ENCODE measurements around the gene PCDHA6. TPM values are rescaled to one million over a fixed set of nuclear protein-coding genes. Genes with fewer than 3 reads are reported as not detected.

Gene PCDHA6
- total and polyA plus RNA-seq, 2 experiments from 2014 or later: 2.1 to 5.2 TPM

GRCh38 chr5:140857177-140857986, 29.6 kb downstream of the PCDHA6 start:
- Histone ChIP-seq H3F3A (replicated peaks; ENCODE audit: low read depth) (no peaks in the 10 kb centered on the region), H3K79me2 (replicated peaks; ENCODE audit: insufficient read depth) (peaks cover 15% of the 10 kb centered on the region), H3K4me2 (no peak overlapping the region), H3K27ac (ENCODE audit: low read depth) (no peak overlapping the region), H3K36me3 (ENCODE audit: insufficient read depth) (no peaks in the 10 kb centered on the region), H3K4me3 (no peak overlapping the region), H2AFZ (no peak overlapping the region), H3K27me3 (ENCODE audit: insufficient read depth) (no peaks in the 10 kb centered on the region), H3K9me2 (ENCODE audit: insufficient read depth) (no peaks in the 10 kb centered on the region), H4K20me1 (replicated peaks; ENCODE audit: insufficient read depth) (no peaks in the 10 kb centered on the region), H3K4me1 (ENCODE audit: insufficient read depth) (no peaks in the 10 kb centered on the region; the same call in 1 of the 2 replicates)
- H3K4me1 Mint-ChIP-seq: peaks cover 7% of the 10 kb centered on the region; the same call in 2 of the 3 replicates
- peak overlapping the region; percentile 92; the same call in 1 of the 3 replicates for H3K4me3 Mint-ChIP-seq
- peaks cover 5% of the 10 kb centered on the region for H3K27me3 Mint-ChIP-seq (ENCODE audit: insufficient read depth, low read depth, poor library complexity)
- peaks cover 51% of the 10 kb centered on the region for H3K36me3 Mint-ChIP-seq (ENCODE audit: low read depth)
- DNase-seq (ENCODE audit: low spot score) (no peak), ATAC-seq (no peak)
- TF ChIP-seq POLR2AphosphoS5 (IDR thresholded peaks at IDR 0.05; ENCODE audit: low read depth): no peak
- peak; percentile 52 for TF ChIP-seq REST (IDR thresholded peaks at IDR 0.05; ENCODE audit: unreplicated experiment)
- peaks cover 37% of the 10 kb centered on the region for H3K9me3 Mint-ChIP-seq
- H3K27ac Mint-ChIP-seq: no peak overlapping the region

- Mint-ChIP-seq H3K27me3 (ENCODE audit: insufficient read depth, low read depth, poor library complexity) (peaks cover 5% of the 10 kb centered on the region), H3K9me3 (peaks cover 42% of the 10 kb centered on the region), H3K27ac (no peak overlapping the region), H3K4me1 (peaks cover 7% of the 10 kb centered on the region; the same call in 2 of the 3 replicates), H3K4me3 (peak overlapping the region; percentile 30; the same call in 1 of the 3 replicates), H3K36me3 (ENCODE audit: low read depth) (peaks cover 56% of the 10 kb centered on the region)
- no peaks in the 10 kb centered on the region for H3K27me3 ChIP-seq (ENCODE audit: insufficient read depth)
- no peak overlapping the region for H3K4me2 ChIP-seq
- no peaks in the 10 kb centered on the region; the same call in 1 of the 2 replicates for H3K4me1 ChIP-seq (ENCODE audit: insufficient read depth)
- no peaks in the 10 kb centered on the region for H3K9me2 ChIP-seq (ENCODE audit: insufficient read depth)
- H3K4me3 ChIP-seq: no peak overlapping the region
- no peak overlapping the region for H2AFZ ChIP-seq
- DNase-seq (ENCODE audit: low spot score): no peak
- no peaks in the 10 kb centered on the region for H4K20me1 ChIP-seq (replicated peaks; ENCODE audit: insufficient read depth)
- no peak for ATAC-seq
- no peaks in the 10 kb centered on the region for H3F3A ChIP-seq (replicated peaks; ENCODE audit: low read depth)
- H3K79me2 ChIP-seq (replicated peaks; ENCODE audit: insufficient read depth): peaks cover 15% of the 10 kb centered on the region
- no peaks in the 10 kb centered on the region for H3K36me3 ChIP-seq (ENCODE audit: insufficient read depth)
- no peak overlapping the region for H3K27ac ChIP-seq (ENCODE audit: low read depth)
- TF ChIP-seq EZH2 (IDR thresholded peaks at IDR 0.05; ENCODE audit: low read depth, unreplicated experiment) (no peak), JUNB (IDR thresholded peaks at IDR 0.05; ENCODE audit: unreplicated experiment) (no peak), ZNF114 (CRISPR knock-in tag; IDR thresholded peaks at IDR 0.05) (no peak), ETS1 (IDR thresholded peaks at IDR 0.05) (no peak), EZH2phosphoT487 (IDR thresholded peaks at IDR 0.05; ENCODE audit: unreplicated experiment) (no peak), ZNF462 (CRISPR knock-in tag; IDR thresholded peaks at IDR 0.05) (no peak), POLR2AphosphoS5 (IDR thresholded peaks at IDR 0.05; ENCODE audit: low read depth) (no peak), CREB1 (CRISPR knock-in tag; IDR thresholded peaks at IDR 0.05; ENCODE audit: low read depth) (no peak), NANOG (IDR thresholded peaks at IDR 0.05; ENCODE audit: borderline replicate concordance) (no peak)
Observed at GRCh38 chr5:140857987-140858240, 30.2 kb downstream of the PCDHA6 start.

All from GM23338 (cell line).